GM18873 (cell line): ENCODE measurements around the gene RASAL3.
"Not testable (repeated sequence)": the region's sequence is repeated elsewhere in the genome, so short reads cannot be mapped to it uniquely, and the experiment has no call there.

Experiments used
- ATAC-seq: cut with Tn5 transposase; IDR thresholded peaks from one replicate; pipeline ENCODE4 v1.9.1; 2021; ENCODE audit warnings: mild to moderate bottlenecking, moderate library complexity, moderate number of reproducible peaks; ENCODE audit not compliant: unreplicated experiment, low FRiP score

Gene RASAL3

DNA sequence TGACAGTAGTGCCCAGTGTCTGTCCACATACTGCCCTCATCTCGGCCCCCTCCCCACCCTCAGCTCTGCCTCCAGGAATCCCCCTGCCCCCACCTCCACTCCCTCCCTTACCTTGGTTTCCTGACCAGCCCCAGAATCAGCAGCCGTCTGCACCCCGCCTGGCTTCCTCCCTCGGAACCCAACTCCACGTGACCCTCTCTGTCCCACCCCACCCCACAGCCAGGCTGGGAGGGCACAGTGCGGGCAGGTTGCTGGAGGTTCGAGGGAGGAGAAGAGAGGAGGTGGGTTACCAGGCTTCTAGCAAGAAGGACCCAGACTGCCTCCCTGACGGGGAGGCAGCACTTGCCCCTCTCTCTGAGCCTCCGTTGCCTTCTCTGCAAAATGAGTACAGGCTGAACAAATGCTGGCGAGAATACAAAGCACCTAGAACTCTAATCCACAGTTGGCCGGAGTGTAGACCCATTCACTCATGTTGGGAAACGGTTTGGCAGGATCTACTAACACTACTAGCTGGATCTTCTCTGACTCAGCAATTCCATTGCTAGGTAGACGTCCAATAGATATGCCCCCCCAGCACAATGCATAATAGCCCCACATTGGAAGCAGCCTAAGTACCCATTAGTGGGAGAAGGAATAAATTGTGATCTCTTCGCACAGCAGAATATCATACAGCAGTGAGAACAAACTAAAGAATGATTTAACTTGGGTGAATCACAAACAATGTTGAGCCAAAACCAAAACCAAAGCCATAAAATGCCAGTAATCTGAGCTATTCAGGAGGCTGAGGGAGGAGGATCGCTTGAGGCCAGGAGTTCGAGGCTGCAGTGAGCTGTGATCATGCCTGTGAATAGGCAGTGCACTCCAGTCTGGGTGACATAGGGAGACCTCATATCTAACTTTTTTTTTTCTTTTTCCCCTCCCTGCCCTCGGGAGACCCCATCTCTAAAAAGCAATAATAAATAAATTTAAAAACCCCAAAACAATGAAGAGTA is at the start of gene RASAL3:
Gene RASAL3, minus strand, starts transcription at position 151 of the 992 bp plus-strand sequence. CDS start 186 bp downstream, outside the sequence.
- ATAC-seq: no peak

- no peak for ATAC-seq
Measured at GRCh38 chr19:15511671-15512424, 47.5 kb upstream of the RASAL3 start.

DNA sequence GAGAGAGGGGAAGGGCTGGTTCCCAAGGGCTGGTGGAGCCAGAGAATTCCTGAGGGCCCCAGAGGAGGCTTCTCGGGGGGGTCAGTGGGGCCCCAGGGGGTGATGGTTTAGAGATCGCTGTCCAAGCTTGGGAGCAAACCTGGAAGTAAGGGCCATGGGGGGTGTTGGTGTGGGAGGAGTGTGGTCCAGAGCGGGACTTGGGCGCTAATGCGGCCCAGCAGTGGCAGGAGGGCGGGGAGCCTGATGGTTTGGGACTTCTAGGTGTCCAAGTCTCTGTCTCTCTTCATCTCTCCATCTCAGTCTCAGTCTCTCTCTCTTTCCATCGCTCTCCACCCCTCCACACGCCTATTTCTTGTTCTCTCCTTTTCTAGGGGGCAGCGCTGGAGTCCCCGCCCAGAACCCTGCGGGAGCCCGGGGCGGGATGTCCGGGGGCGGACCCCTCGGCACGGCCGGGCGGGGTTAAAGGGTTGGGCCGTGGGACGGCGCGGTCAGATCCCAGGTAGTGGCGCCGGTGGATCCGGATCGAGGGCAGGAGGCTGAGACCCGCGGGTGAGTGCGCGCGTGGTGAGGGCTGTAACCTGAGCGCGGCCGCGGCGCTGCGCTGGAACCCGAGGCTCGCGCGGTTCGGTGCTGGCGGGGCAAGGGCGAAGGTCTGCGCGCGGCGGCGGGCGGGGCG is 43.8 kb upstream of the RASAL3 start, which contains the start of gene CYP4F22:
Gene CYP4F22, plus strand, starts transcription at position 491 of the 676 bp plus-strand sequence. CDS start 16,812 bp downstream, outside the sequence.
- no peak for ATAC-seq

DNA sequence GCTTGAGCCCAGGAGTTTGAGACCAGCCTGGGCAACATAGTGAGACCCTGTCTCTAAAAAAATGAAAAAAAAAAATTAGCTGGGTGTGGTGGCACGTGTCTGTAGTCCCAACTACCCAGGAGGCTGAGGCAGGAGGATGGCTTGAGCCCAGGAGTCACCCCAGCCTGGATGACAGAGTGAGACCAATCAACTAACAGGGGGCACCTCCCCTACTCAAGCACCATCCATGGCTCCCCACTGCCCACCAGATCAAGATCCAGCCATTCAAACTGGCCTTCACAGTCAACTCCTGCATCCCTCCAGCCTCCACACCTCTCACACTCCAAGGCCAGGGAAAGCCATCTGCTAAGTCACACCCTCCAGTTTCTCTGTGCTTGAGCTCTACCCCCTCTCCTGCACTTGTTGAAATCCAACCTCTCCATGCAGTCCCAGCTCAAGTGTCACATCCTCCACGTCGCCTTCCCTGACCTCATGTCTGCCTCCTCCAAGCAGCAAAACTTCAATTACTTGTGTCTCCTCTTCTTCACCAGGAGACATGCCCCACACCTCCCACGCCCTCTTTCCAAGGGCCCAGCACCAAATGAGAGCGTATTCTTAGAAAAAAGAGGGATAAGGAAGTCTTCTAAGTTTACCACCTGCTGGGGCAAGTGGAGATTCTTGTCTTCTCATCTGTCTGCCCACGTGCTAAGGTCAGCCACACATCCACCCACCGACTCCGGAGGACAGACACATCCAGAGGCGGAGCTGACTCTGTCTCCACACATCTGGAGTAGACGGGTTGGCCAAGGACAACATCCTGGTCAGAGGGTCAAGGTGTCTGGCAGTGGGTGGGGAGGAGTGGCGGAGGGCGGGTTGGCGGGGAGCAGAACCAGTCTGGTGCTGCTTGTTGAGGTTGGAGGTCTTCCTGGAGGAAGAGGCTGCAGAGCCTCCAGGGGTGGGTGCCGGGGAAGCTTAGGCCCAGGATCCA is 43.0 kb upstream of the RASAL3 start:
- ATAC-seq: no peak

GRCh38 chr19:15506074-15506571 is 41.8 kb upstream of the RASAL3 start:
- ATAC-seq: no peak

DNA sequence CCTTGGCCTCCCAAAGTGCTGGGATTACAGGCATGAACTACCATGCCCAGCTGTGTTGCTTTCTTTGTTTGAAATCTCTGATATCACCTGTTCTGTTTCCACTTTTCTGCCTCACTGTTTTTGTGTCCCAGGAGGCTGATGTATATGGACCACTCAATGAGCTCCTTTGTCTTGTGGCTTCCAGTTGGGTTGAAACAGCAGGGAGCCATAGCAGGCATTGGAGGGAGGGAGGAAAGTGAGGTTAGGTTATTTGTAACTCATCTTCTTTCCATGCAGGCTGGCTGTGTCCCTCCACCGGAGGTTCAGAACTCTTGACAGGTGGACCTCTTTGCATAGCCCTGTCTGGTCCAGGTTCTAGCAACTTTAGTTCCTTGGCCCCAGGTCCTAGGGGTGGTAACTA is 37.9 kb upstream of the RASAL3 start:
- no peak for ATAC-seq

DNA sequence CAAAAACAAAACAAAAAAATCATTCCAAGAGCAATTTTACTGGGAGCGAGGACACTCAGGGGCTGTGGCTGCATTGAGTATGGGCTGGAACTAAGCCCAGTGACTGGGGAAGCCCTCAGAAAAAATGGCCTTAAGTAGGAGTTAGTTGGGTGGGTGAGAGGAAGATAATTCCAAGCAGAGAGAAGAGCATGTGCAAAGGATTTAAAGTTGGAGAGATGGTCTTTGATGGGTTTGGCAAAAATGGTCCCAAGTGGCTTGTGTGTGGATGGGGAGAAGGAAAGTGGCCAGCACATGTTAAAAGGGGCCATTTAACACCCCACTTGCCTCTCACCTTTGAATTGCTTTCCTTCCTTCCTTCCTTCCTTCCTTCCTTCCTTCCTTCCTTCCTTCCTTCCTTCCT is 37.3 kb upstream of the RASAL3 start:
- ATAC-seq: no peak

DNA sequence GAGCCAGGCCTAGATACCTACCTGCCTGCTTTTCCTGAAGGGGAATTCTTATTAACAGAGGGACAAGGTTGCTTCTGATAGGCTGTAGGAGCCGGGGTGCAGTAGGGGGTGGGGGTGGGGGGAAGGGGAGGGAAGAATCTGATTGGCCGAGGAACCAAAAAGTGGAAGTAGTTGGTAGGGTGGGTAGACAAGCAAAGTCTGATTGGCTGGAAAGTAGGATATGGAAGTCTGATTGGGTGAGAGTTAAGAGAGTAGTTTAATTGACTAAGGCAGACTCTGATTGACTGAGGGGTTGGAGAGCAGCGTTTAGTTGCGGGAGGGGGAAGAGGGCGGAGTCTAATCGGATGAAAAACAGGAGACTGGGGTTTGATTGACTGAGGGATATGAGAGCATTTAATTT is 34.6 kb upstream of the RASAL3 start:
- ATAC-seq: no peak

- no peak for ATAC-seq
Measured at GRCh38 chr19:15498156-15498858, 34.0 kb upstream of the RASAL3 start.

DNA sequence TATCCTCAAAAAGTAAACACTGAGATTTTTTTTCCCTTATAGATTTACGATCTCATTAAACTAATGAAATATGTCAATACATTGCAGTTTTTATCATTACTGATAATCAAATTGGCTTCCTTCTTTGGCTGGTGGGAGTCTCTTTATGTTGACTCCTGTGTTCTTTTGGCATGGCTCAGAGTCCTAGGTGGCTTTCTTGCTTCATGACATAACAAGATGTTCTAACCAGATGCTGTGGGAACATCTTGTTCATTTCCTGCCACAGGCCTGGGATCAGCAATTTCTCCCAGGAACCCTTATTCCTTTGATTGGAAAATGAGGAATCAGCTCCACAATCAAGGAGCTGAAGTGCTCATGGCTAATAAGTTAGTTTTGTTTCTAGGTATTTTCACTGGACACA is 30.8 kb upstream of the RASAL3 start:
- ATAC-seq: no peak

GRCh38 chr19:15488489-15489226 is 24.3 kb upstream of the RASAL3 start:
- no peak for ATAC-seq

- no peak for ATAC-seq
Measured at GRCh38 chr19:15487038-15487437, 22.7 kb upstream of the RASAL3 start.

DNA sequence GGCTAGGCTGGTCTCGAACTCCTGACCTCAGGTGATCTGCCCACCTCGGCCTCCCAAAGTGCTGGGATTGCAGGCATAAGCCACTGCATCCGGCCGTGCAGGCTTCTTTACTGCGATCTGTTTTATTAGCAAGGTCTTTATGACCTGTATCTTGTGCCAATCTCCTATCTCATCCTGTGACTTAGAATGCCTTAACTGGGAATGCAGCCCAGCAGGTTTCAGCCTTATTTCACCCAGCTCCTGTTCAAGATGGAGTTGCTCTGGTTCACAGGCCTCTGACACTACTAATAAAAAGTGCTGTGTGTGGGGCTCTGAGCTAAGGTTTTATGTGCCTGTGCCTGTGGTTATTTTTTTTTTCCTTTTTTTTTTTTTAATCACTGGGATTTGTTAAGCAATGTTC is 21.4 kb upstream of the RASAL3 start:
- ATAC-seq: not testable (repeated sequence)

DNA sequence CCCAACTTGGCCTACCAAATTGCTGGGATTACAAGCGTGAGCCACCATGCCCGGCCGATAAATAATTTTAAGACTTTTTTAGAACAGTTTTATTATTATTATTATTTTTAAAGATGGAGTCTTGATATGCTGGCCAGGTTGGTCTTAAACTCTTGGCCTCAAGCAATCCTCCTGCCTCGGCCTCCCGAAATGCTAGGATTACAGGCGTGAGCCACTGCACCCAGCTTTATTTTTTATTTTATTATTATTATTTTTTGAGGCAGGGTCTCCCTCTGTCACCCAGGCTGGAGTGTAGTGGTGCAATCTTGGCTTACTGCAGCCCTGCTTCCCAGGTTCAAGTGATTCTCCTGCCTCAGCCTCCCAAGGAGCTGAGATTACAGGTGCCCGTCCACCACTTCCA is 16.7 kb upstream of the RASAL3 start:
- not testable (repeated sequence) for ATAC-seq

DNA sequence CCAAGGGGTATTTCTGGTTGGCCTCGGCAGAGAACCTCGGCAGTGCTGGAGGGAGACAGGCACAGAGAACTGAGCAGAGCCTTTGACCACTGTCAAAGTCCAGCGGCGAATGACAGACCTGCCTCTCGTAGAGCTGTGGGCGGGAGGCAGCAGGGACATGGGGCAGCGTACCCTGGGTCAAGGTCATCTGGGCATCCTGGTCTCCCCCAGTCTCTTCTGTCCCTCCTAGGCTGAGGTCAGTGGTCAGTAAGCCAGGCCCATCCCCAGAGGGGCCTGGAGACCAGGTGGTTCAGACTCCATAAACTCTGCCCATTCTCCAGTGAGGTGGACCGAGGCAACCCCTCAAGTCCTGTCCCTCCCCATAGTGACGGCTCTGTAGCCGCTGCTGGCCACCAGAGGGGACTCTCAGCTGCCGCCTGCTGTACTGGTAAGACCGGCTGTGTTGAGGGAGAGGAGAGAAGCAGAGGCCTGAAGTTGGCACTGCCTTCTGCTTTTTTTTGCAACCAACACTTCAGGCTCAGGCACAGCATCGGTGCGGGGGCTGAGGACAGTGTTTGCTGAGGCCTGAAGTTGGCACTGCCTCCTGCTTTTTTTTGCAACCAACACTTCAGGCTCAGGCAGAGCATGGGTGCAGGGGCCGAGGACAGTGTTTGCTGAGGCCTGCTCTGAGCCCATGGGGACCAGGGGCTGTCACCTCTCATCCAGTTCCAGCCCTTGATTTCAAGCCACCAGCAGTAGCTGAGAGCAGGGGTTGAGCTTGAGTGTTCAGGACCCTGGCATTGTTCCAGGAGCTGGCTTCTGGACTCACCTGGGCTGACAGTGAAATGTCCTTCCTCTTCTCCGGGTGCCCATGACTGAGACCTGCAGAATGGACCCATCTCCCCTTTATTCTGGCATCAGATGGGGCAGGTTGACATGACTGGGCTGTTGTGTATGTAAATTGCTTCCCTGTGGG is 15.3 kb upstream of the RASAL3 start, which contains the start of gene PGLYRP2:
Gene PGLYRP2, minus strand, starts transcription at position 111 of the 955 bp plus-strand sequence. CDS start 130 bp downstream, outside the sequence.
- no peak for ATAC-seq

GRCh38 chr19:15476325-15476724 is 12.0 kb upstream of the RASAL3 start:
- ATAC-seq: no peak

DNA sequence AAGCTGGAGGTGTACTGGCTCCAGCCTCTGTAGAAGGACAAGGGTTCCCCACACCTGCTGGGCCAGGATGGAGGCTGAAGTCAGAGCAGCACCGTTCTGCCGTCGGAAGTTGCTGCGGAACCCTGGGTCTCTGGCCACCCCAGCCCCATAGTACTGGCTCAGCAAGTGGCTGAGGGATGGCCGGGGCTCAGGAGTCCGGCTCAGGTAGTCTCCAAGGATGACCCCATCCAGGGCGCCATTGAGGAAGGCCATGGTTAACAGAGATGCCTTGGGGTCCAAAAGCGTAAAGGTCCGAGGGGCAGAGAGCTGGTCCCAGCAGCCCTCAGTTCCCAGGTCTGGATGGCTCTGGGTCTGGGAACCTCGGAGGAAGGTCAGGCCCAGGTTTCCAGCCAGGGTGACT is 11.3 kb upstream of the RASAL3 start:
- no peak for ATAC-seq
